Chondrocyte (in vitro differentiated cells): ENCODE data around the gene SORBS1. TPM values are rescaled to one million over a fixed set of nuclear protein-coding genes. Genes with fewer than 3 reads are reported as not detected.

ENCODE experiments used
- DNase-seq: peaks from one replicate; pipeline ENCODE4 v3.0.0; 2021; ENCODE audit warnings: mixed read lengths, low spot score
- H3K27ac Mint-ChIP-seq: one replicate; pipeline ENCODE4 v1.8.0; 2021; ENCODE audit warnings: mild to moderate bottlenecking, moderate library complexity, mixed read lengths; ENCODE audit not compliant: unreplicated experiment
- H3K27me3 Mint-ChIP-seq: 2 replicates; pipeline ENCODE4 v1.8.0; 2021; ENCODE audit warnings: low read depth, mixed read lengths
- H3K36me3 Mint-ChIP-seq: 2 replicates; pipeline ENCODE4 v1.8.0; 2021; ENCODE audit warnings: low read depth, mixed read lengths
- H3K4me1 Mint-ChIP-seq: 2 replicates; pipeline ENCODE4 v1.8.0; 2021; ENCODE audit warnings: low read depth, mild to moderate bottlenecking, mixed read lengths
- H3K4me3 Mint-ChIP-seq: one replicate; pipeline ENCODE4 v1.8.0; 2021; ENCODE audit warnings: mild to moderate bottlenecking, moderate library complexity, mixed read lengths; ENCODE audit not compliant: unreplicated experiment
- H3K9me3 Mint-ChIP-seq: 2 replicates; pipeline ENCODE4 v1.8.0; 2021; ENCODE audit warnings: low read depth, mixed read lengths
- CTCF ChIP-seq: fragments of 200-600 bp; sonication (generic); IDR thresholded peaks from 2 replicates; pipeline ENCODE4 v1.5.0; 2021; ENCODE audit warnings: antibody characterized with exemption, mild to moderate bottlenecking, moderate library complexity
- total RNA-seq: library from RNA; stranded (reverse); gene quantifications from 3 replicates; pipeline ENCODE4 v1.2.1, GENCODE V29; 2021

SORBS1 gene
- total RNA-seq, 1 donor from 2014 or later = 5.0 TPM

DNA sequence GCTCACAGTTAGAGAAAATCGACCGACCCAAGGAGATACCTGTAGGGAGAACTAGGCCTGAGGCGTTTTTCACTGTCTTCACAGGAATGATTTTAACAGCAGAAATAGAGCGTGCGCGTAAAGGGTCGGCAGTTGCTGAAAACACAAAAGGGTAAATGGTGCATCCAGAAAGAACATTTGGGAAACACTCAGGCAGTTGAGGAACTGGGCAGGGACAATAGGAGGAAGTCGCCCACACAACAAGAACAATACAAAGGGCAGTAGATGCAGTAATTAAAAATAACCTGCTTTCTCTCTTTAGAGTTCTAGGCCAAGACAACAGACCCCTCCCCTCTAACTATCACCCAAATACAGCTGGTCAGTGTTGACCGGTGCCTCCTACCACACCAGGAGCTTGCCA, 126.6 kb downstream of the SORBS1 start:
- Mint-ChIP-seq H3K4me3 (no peak overlapping the region), H3K36me3 (no peaks in the 10 kb centered on the region), H3K4me1 (peaks cover 27% of the 10 kb centered on the region), H3K27ac (no peak overlapping the region), H3K9me3 (no peaks in the 10 kb centered on the region), H3K27me3 (no peaks in the 10 kb centered on the region)
- no peak for DNase-seq
- TF ChIP-seq CTCF = no peak

- Mint-ChIP-seq H3K9me3 (no peaks in the 10 kb centered on the region), H3K27me3 (peaks cover 2% of the 10 kb centered on the region), H3K27ac (no peak overlapping the region), H3K4me1 (peaks cover 27% of the 10 kb centered on the region), H3K36me3 (peaks cover 4% of the 10 kb centered on the region), H3K4me3 (no peak overlapping the region)
- DNase-seq = no peak
- no peak for TF ChIP-seq CTCF
These were observed 129.2 kb downstream of the SORBS1 start for GRCh38 chr10:95431900-95432342.

DNA sequence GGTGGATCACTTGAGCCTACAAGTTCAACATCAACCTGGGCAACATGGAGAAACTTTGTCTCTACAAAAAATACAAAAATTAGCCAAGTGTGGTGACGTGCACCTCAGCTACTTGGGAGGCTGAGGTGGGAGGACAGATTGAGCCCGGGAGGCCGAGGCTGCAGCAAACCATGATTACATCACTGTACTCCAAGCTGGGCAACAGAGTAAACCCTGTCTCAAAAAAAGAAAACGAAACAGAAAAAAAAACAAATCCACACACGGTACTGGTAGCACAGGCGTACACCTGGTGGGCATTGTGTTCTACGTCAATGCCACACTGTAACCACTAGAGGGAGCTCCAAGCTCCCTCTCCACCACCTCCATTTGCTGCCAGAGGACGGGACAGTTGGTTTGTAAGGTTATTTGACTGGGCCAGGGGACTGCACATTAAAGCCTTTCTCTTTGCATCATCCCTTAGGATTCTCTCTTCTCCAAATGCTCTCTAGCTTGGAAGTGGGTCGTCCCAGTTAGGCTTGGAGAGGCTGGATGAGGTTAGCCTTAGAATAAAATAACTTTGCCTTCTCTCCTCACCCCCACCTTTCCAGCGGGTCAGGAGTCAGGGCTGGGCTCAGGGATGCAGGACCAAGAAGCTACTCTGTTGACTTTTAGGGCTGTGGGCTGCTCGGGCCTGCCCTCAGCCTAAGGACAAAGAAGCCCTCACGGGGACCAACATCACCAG, 130.8 kb downstream of the SORBS1 start:
- Mint-ChIP-seq H3K4me1 (peaks cover 27% of the 10 kb centered on the region), H3K27me3 (peaks cover 2% of the 10 kb centered on the region), H3K4me3 (no peak overlapping the region), H3K9me3 (no peaks in the 10 kb centered on the region), H3K36me3 (peaks cover 5% of the 10 kb centered on the region), H3K27ac (no peak overlapping the region)
- no peak for DNase-seq
- TF ChIP-seq CTCF = peak; percentile 97

- Mint-ChIP-seq H3K4me1 (peaks cover 27% of the 10 kb centered on the region), H3K9me3 (no peaks in the 10 kb centered on the region), H3K4me3 (no peak overlapping the region)
These were observed 131.5 kb downstream of the SORBS1 start for GRCh38 chr10:95429639-95430038.

GRCh38 chr10:95428701-95429100, 132.5 kb downstream of the SORBS1 start:
- no peaks in the 10 kb centered on the region for H3K9me3 Mint-ChIP-seq
- H3K4me1 Mint-ChIP-seq = peaks cover 27% of the 10 kb centered on the region
- H3K4me3 Mint-ChIP-seq = no peak overlapping the region
- TF ChIP-seq CTCF = no peak
- H3K27me3 Mint-ChIP-seq = peaks cover 2% of the 10 kb centered on the region
- H3K27ac Mint-ChIP-seq = no peak overlapping the region
- H3K36me3 Mint-ChIP-seq = peaks cover 5% of the 10 kb centered on the region
- DNase-seq = no peak

More at GRCh38 chr10:95429639-95430038, 131.5 kb downstream of the SORBS1 start:
- no peak for DNase-seq
- TF ChIP-seq CTCF = no peak
- peaks cover 5% of the 10 kb centered on the region for H3K36me3 Mint-ChIP-seq
- peaks cover 2% of the 10 kb centered on the region for H3K27me3 Mint-ChIP-seq
- no peak overlapping the region for H3K27ac Mint-ChIP-seq
